Kidney (tissue), 14 donors: ENCODE results near the gene ZMYND8. TPM values are rescaled to one million over a fixed set of nuclear protein-coding genes. Genes with fewer than 3 reads are reported as not detected.

Experiments
- DNase-seq, 5 donors: peaks; one replicate each; pipeline ENCODE4 v3.0.0-alpha.2; 2013 to 2020
- FAIRE-seq: peaks from 2 replicates; lab custom pipeline; 2012; peaks lifted over from hg19 to GRCh38; lab: Jason Lieb, UNC
- H3K27ac ChIP-seq, 2 donors: one replicate each; pipeline ENCODE4 v1.7.0; 2013; ENCODE audit warnings: low read depth in 2 of 2, low read length in 2 of 2, inconsistent platforms in 1 of 2
- H3K27me3 ChIP-seq: one replicate; pipeline ENCODE4 v1.7.1; 2013; ENCODE audit warnings: low read length, inconsistent platforms; ENCODE audit not compliant: control insufficient read depth, insufficient read depth
- H3K36me3 ChIP-seq, 3 donors: one replicate each; pipeline versions ENCODE4 v1.7.0 to v1.7.1; 2013; ENCODE audit warnings: low read length in 3 of 3, control low read depth in 1 of 3, inconsistent platforms in 1 of 3; ENCODE audit not compliant: insufficient read depth in 3 of 3, control insufficient read depth in 2 of 3
- H3K4me1 ChIP-seq, 3 donors: one replicate each; pipeline versions ENCODE4 v1.7.0 to v1.7.1; 2013; ENCODE audit warnings: low read length in 3 of 3, inconsistent platforms in 1 of 3, low read depth in 1 of 3; ENCODE audit not compliant: control insufficient read depth in 2 of 3, insufficient read depth in 2 of 3
- H3K4me3 ChIP-seq, 3 donors: one replicate each; pipeline versions ENCODE4 v1.7.0 to v1.8.1; 2013; ENCODE audit warnings: low read length in 3 of 3, control low read depth in 1 of 3, inconsistent platforms in 1 of 3
- H3K9ac ChIP-seq, 3 donors: one replicate each; pipeline versions ENCODE4 v1.7.0 to v1.7.1; 2013; ENCODE audit warnings: low read length in 3 of 3, control low read depth in 1 of 3, inconsistent platforms in 1 of 3
- H3K9me3 ChIP-seq, 3 donors: one replicate each; pipeline versions ENCODE4 v1.7.0 to v1.7.1; 2013; ENCODE audit warnings: low read length in 3 of 3, control low read depth in 1 of 3, inconsistent platforms in 1 of 3; ENCODE audit not compliant: control insufficient read depth in 2 of 3, insufficient read depth in 1 of 3
- CTCF ChIP-seq: IDR thresholded peaks from 3 replicates; pipeline ENCODE4 v1.5.1; 2012; ENCODE audit warnings: mild to moderate bottlenecking, moderate library complexity, borderline replicate concordance; ENCODE audit not compliant: insufficient read depth; ENCODE audit errors: extremely low read depth
- intact Hi-C: fragments of 100-400 bp; cut with DNase I; formaldehyde crosslinking; loops from one replicate; pipeline ENCODE4 v1.11.1; 2022
- polyA plus RNA-seq: library from polyadenylated mRNA; stranded (reverse); fragments of 350-450 nt; fragmentation: Illumina TruSeq; extraction: RNeasy Lipid Tissue Mini Kit (QIAGEN cat#74804); gene quantifications from one replicate; pipeline ENCODE4 v1.2.3, GENCODE V29; 2014; ENCODE audit warnings: low read depth, low replicate concordance; ENCODE audit not compliant: insufficient read depth
- total RNA-seq: library from RNA; stranded (reverse); fragmentation: NEBNext Ultra II Directional; extraction: Animal tissue kit (Norgen Biotek cat#: 25700); gene quantifications from one replicate; pipeline ENCODE4 v1.2.1, GENCODE V29; 2021
- donor health status: control.
- donor health status: control.
- donor health status: control.
- donor health status: control.
- donor health status: control.
- donor health status: DM: yes; HTN: yes; CAD: no.
- donor health status: Normal renal cell carcinoma (clear cell type).

Gene ZMYND8
- total and polyA plus RNA-seq, 2 donors from 2014 or later = 10.5 to 37.5 TPM

DNA sequence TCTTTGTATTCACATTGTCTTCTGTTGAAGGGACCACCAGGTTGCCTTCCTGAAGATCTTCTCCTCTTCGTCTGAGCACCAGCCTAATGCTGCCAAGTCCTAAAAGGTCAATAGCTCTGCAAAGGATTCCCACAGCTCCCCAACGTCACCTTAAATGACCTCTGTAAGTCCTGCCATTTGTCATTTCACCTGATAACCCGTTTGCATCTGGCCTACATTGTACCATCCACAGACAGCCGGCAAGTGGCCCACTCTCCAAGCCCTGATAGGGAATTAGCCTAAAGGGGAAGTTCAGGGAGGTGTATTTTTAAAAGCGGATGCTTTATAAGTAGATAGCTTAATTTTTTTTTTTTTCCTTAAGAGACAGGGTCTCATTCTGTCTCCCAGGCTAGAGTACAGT is 127.8 kb downstream of the ZMYND8 start:
- no peak for DNase-seq
- no peaks in the 10 kb centered on the region for H3K9me3 ChIP-seq
- no peak overlapping the region for H3K4me3 ChIP-seq
- no peaks in the 10 kb centered on the region for H3K4me1 ChIP-seq
- H3K9ac ChIP-seq = no peak overlapping the region
- FAIRE-seq = no peak
- intact Hi-C loops = no loop called here
- H3K27me3 ChIP-seq = no peaks in the 10 kb centered on the region
- H3K27ac ChIP-seq = no peak overlapping the region
- peaks cover 8 to 36% (median 27%) of the 10 kb centered on the region in 3 donors for H3K36me3 ChIP-seq
- TF ChIP-seq CTCF = no peak

GRCh38 chr20:47227576-47227975 is 128.9 kb downstream of the ZMYND8 start:
- FAIRE-seq (no peak), DNase-seq (no peak)
- no peak overlapping the region for H3K4me3 ChIP-seq
- H3K27me3 ChIP-seq = no peaks in the 10 kb centered on the region
- intact Hi-C loops = no loop called here
- no peaks in the 10 kb centered on the region for H3K4me1 ChIP-seq
- H3K9ac ChIP-seq = no peak overlapping the region
- H3K36me3 ChIP-seq = peaks cover 5 to 31% (median 24%) of the 10 kb centered on the region in 3 donors
- H3K27ac ChIP-seq = no peak overlapping the region
- no peak for TF ChIP-seq CTCF
- no peaks in the 10 kb centered on the region for H3K9me3 ChIP-seq

GRCh38 chr20:47227119-47227518 is 129.4 kb downstream of the ZMYND8 start:
- DNase-seq (no peak), FAIRE-seq (no peak)
- Histone ChIP-seq H3K27me3 (no peaks in the 10 kb centered on the region), H3K27ac (no peak overlapping the region), H3K9me3 (no peaks in the 10 kb centered on the region), H3K36me3 (peaks cover 5 to 31% (median 24%) of the 10 kb centered on the region in 3 donors), H3K4me3 (no peak overlapping the region), H3K9ac (no peak overlapping the region), H3K4me1 (no peaks in the 10 kb centered on the region)
- no peak for TF ChIP-seq CTCF
- intact Hi-C loops = no loop called here

- no peaks in the 10 kb centered on the region for H3K27me3 ChIP-seq
- H3K36me3 ChIP-seq = peaks cover 5 to 38% (median 17%) of the 10 kb centered on the region in 3 donors
- H3K9me3 ChIP-seq = no peaks in the 10 kb centered on the region
- no peak for TF ChIP-seq CTCF
- H3K9ac ChIP-seq = no peak overlapping the region
- H3K4me3 ChIP-seq = no peak overlapping the region
- no peaks in the 10 kb centered on the region for H3K4me1 ChIP-seq
- intact Hi-C loops = no loop called here
- FAIRE-seq (no peak), DNase-seq (no peak)
- no peak overlapping the region for H3K27ac ChIP-seq
These were observed 131.0 kb downstream of the ZMYND8 start for GRCh38 chr20:47225458-47225857.
